Stimulated activated CD8-positive, alpha-beta memory T cell treated with anti-CD3 and anti-CD28 coated beads, Interleukin-4, amount 100 ng/mL, for 1 hour (primary cell): ENCODE results near the gene ISG20L2.
A peak's percentile ranks its signal among the peaks of the same experiment; 100 is the strongest.

ENCODE experiments used
- DNase-seq, 2 donors: peaks; one replicate each; pipeline ENCODE4 v3.0.0-alpha.2; 2020; ENCODE audit warnings: low read depth in 2 of 2, low spot score in 1 of 2

The ISG20L2 gene

GRCh38 chr1:156754219-156754618 is 25.7 kb upstream of the ISG20L2 start:
- DNase-seq, result no peak

GRCh38 chr1:156752843-156753482 is 24.4 kb upstream of the ISG20L2 start:
- no peak for DNase-seq

- peak; percentile 94 to 96 for DNase-seq
These were observed 23.4 kb upstream of the ISG20L2 start for GRCh38 chr1:156751757-156752481.

- DNase-seq, result no peak
These were observed 22.8 kb upstream of the ISG20L2 start, which contains the start of gene HDGF for GRCh38 chr1:156751451-156751756. TSS of gene HDGF (minus strand) at chr1:156751675. CDS start at chr1:156751429, 246 bp downstream.

GRCh38 chr1:156750711-156751450 is 22.3 kb upstream of the ISG20L2 start:
- DNase-seq, result no peak

- no peak for DNase-seq
These were observed 21.7 kb upstream of the ISG20L2 start for GRCh38 chr1:156750191-156750672.

GRCh38 chr1:156749419-156750118 is 21.0 kb upstream of the ISG20L2 start:
- no peak for DNase-seq

GRCh38 chr1:156748670-156749418 is 20.3 kb upstream of the ISG20L2 start:
- DNase-seq, result no peak

GRCh38 chr1:156747742-156748669 is 19.4 kb upstream of the ISG20L2 start:
- DNase-seq, result no peak

GRCh38 chr1:156746728-156747631 is 18.4 kb upstream of the ISG20L2 start:
- no peak for DNase-seq

- DNase-seq, result no peak
These were observed 17.8 kb upstream of the ISG20L2 start for GRCh38 chr1:156746406-156746727.

GRCh38 chr1:156745881-156746280 is 17.3 kb upstream of the ISG20L2 start:
- DNase-seq, result no peak

- no peak for DNase-seq
These were observed 16.3 kb upstream of the ISG20L2 start for GRCh38 chr1:156744786-156745419.

- no peak for DNase-seq
These were observed 15.8 kb upstream of the ISG20L2 start for GRCh38 chr1:156744344-156744743.

GRCh38 chr1:156743367-156744302 is 15.1 kb upstream of the ISG20L2 start:
- DNase-seq, result no peak

GRCh38 chr1:156742801-156743200 is 14.2 kb upstream of the ISG20L2 start:
- DNase-seq, result no peak

- no peak for DNase-seq
These were observed 13.5 kb upstream of the ISG20L2 start for GRCh38 chr1:156742017-156742416.
